RWPE1 (cell line): Measurements from ENCODE around the gene MANBA.

Experiments used
- CTCF ChIA-PET: fragments of 350-600 bp; sonication (Branson Sonifier 250); formaldehyde crosslinking; extraction: SDS; loops from one replicate; lab custom pipeline; 2021; lab: Yijun Ruan, JAX
- POLR2A ChIA-PET: fragments of 400-600 bp; formaldehyde crosslinking; extraction: SDS; loops from one replicate; lab custom pipeline; 2020; ENCODE audit warnings: antibody characterized with exemption; ENCODE audit not compliant: low non-redundant PET; lab: Yijun Ruan, JAX
- DNase-seq: peaks from one replicate; pipeline ENCODE4 v3.0.0; 2012; ENCODE audit warnings: low spot score
- H3K27ac ChIP-seq: fragments of 450-650 bp; 2 replicates; pipeline ENCODE4 v1.5.1; 2017
- TF ChIP-seq, protein P1 (sequence below): fragments of 450-650 bp; conservative IDR thresholded peaks from 2 replicates; pipeline ENCODE4 v1.5.1; 2017; ENCODE audit warnings: low read depth, mild to moderate bottlenecking

Gene MANBA

DNA sequence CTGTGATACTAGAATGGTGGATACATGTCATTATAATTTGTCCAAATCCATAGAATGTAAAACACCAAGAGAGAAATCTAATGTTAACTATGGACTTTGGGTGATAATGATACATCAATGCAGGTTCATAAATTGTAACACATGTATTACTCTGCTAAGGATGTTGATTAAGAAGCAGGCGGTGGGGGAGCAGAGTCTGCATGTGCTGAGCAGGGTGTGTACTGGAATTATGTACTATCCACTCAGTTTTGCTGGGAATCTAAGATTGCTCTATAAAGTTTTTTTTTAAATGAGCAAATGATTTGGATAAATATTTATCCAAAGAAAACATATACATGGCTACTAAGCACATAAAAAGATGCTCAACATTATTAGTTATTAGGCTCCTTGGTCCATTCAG is 15.0 kb upstream of the MANBA start:
- POLR2A ChIA-PET: no interaction called here

GRCh38 chr4:102774254-102774653 is 13.5 kb upstream of the MANBA start:
- ChIA-PET CTCF (no interaction called here), POLR2A (no interaction called here)
- H3K27ac ChIP-seq: no peak overlapping the region
- no peak for DNase-seq
- TF ChIP-seq, protein P1, sequence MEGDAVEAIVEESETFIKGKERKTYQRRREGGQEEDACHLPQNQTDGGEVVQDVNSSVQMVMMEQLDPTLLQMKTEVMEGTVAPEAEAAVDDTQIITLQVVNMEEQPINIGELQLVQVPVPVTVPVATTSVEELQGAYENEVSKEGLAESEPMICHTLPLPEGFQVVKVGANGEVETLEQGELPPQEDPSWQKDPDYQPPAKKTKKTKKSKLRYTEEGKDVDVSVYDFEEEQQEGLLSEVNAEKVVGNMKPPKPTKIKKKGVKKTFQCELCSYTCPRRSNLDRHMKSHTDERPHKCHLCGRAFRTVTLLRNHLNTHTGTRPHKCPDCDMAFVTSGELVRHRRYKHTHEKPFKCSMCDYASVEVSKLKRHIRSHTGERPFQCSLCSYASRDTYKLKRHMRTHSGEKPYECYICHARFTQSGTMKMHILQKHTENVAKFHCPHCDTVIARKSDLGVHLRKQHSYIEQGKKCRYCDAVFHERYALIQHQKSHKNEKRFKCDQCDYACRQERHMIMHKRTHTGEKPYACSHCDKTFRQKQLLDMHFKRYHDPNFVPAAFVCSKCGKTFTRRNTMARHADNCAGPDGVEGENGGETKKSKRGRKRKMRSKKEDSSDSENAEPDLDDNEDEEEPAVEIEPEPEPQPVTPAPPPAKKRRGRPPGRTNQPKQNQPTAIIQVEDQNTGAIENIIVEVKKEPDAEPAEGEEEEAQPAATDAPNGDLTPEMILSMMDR: no peak

More for the DNA sequence above, 15.0 kb upstream of the MANBA start:
- TF ChIP-seq, protein P1: no peak
- CTCF ChIA-PET: interaction anchor here (0.6 kb wide), 1 partner anchor 90 kb away, joined by 3 read pairs; no protein-coding TSS in a partner anchor
- H3K27ac ChIP-seq: no peak overlapping the region
- no peak for DNase-seq

DNA sequence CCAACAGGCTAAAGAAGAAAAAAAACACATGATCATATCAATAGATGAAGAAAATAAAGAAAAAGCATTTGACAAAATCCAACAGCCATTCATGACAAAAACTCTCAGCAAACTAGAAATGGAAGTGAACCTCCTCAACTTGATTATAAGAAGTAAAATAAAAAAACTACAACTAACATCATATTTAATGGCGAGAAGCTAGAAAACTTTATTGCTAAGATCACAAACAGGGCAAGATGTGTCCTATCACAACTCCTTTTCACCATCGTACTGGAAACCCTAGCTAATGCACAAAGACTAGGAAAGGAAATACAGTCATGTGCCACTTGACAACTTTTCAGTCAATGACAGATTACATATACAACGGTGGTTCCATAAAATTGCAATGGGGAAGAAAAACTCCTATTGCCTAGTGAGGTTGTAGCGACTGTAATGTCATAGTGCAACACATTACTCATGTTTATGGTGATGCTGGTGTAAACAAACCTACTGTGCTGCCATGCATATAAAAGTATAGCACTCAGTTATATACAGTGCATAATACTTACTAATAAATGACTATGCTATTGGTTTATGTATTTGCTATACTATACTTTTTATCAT is 12.1 kb upstream of the MANBA start:
- CTCF ChIA-PET: interaction anchor here (0.6 kb wide), 1 partner anchor 41 kb away, joined by 3 read pairs; no protein-coding TSS in a partner anchor
- no peak overlapping the region for H3K27ac ChIP-seq
- POLR2A ChIA-PET: no interaction called here
- no peak for DNase-seq
- TF ChIP-seq, protein P1: no peak

- POLR2A ChIA-PET: no interaction called here
- DNase-seq: no peak
- TF ChIP-seq, protein P1: no peak
- CTCF ChIA-PET: interaction anchor here (0.6 to 1.5 kb wide), 2 partner anchors 56 to 144 kb away, joined by 3 read pairs; no protein-coding TSS in a partner anchor
- no peak overlapping the region for H3K27ac ChIP-seq
Measured at GRCh38 chr4:102764901-102765300, 4.1 kb upstream of the MANBA start.

DNA sequence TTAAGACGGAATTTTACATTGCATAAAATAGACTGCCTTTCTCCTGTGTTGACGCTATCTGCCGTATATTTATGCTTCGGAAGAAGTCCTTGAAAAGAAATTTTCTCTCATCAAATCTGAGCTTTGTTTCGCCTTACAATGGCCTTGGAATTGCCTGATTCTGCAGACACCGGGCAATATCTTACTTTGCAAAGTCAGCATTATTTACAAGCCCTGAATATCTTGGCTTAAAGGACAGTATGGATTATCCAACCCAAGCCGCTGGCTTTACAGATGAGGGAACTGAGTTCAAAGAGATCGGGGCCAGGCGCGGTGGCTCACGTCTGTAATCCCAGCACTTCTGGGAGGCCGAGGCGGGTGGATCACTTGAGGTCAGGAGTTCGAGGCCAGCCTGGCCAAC is 1.1 kb upstream of the MANBA start:
- no peak for DNase-seq
- TF ChIP-seq, protein P1: no peak
- ChIA-PET CTCF (no interaction called here), POLR2A (no interaction called here)
- H3K27ac ChIP-seq: no peak overlapping the region

DNA sequence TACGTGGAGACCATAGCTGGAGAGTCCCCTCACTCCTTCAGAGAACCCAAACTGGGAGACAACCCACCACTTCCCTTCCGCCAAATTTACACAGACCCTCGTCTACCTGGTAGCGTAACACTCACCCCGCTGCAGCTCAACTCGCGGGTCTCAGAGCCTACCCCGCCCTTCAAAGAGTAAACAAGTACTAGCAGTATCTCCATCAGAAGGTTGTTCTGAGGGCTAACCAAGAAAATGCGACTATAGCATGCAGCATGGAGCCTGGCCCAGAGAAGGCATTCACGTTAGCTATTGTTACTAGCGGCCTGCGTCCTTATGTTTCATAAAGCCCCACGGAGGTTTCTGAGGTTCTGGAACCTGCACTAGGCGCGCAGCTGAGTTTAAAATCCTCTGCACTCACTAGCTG is 531 bp upstream of the MANBA start:
- ChIA-PET POLR2A (no interaction called here), CTCF (interaction anchor here (0.6 to 1.4 kb wide), 3 partner anchors 140 to 312 kb away, joined by 3 read pairs; no protein-coding TSS in a partner anchor)
- no peak for DNase-seq
- TF ChIP-seq, protein P1: no peak
- H3K27ac ChIP-seq: peak overlapping the region; percentile 82
